CD8-positive, alpha-beta memory T cell (primary cell): ENCODE measurements around the gene TM2D1. TPM values are rescaled to one million over a fixed set of nuclear protein-coding genes. Genes with fewer than 3 reads are reported as not detected.
"Not testable (repeated sequence)": the region's sequence is repeated elsewhere in the genome, so short reads cannot be mapped to it uniquely, and the experiment has no call there.

Source experiments
- CTCF ChIA-PET: fragments of 350-600 bp; sonication (Branson Sonifier 250); formaldehyde crosslinking; loops from one replicate; lab custom pipeline; 2021; ENCODE audit warnings: antibody characterized with exemption; lab: Charles Lee
- POLR2A ChIA-PET: fragments of 350-600 bp; sonication (Branson Sonifier 250); formaldehyde crosslinking; loops from one replicate; lab custom pipeline; 2021; ENCODE audit warnings: antibody characterized with exemption; lab: Charles Lee
- DNase-seq, 5 donors: peaks; one replicate each; pipeline versions ENCODE4 v3.0.0 to v3.0.0-alpha.2; 2020 to 2022; ENCODE audit warnings: mixed read lengths in 1 of 5
- H3K27ac ChIP-seq: one replicate; pipeline ENCODE4 v1.7.0; 2013; ENCODE audit warnings: low read depth, mild to moderate bottlenecking, low read length, moderate library complexity
- H3K27me3 ChIP-seq: 2 replicates; pipeline ENCODE4 v1.7.0; 2013; ENCODE audit warnings: low read length, mild to moderate bottlenecking; ENCODE audit not compliant: insufficient read depth, poor library complexity, severe bottlenecking
- H3K36me3 ChIP-seq: 2 replicates; pipeline ENCODE4 v1.7.0; 2013; ENCODE audit warnings: mild to moderate bottlenecking, low read length, moderate library complexity; ENCODE audit not compliant: insufficient read depth
- H3K4me1 ChIP-seq: 2 replicates; pipeline ENCODE4 v1.7.0; 2013; ENCODE audit warnings: mild to moderate bottlenecking, low read length, moderate library complexity; ENCODE audit not compliant: insufficient read depth
- H3K4me3 ChIP-seq: 2 replicates; pipeline ENCODE4 v1.7.0; 2013; ENCODE audit warnings: mild to moderate bottlenecking, low read length
- H3K9me3 ChIP-seq: 2 replicates; pipeline ENCODE4 v1.7.0; 2013; ENCODE audit warnings: mild to moderate bottlenecking, low read length
- H3K27ac Mint-ChIP-seq, 8 donors: one replicate each; pipeline ENCODE4 v1.8.0; 2020 to 2021; ENCODE audit warnings: mixed read lengths in 8 of 8, mild to moderate bottlenecking in 6 of 8, inconsistent platforms in 3 of 8, moderate library complexity in 3 of 8
- H3K27me3 Mint-ChIP-seq, 2 donors: one replicate each; pipeline ENCODE4 v1.8.0; 2020 to 2021; ENCODE audit warnings: mixed read lengths in 2 of 2, mild to moderate bottlenecking in 1 of 2, moderate library complexity in 1 of 2
- H3K36me3 Mint-ChIP-seq, 3 donors: one replicate each; pipeline ENCODE4 v1.8.0; 2020 to 2021; ENCODE audit warnings: mixed read lengths in 3 of 3, inconsistent platforms in 1 of 3, mild to moderate bottlenecking in 1 of 3
- H3K4me1 Mint-ChIP-seq, 3 donors: one replicate each; pipeline ENCODE4 v1.8.0; 2020 to 2021; ENCODE audit warnings: mixed read lengths in 3 of 3, inconsistent platforms in 1 of 3, mild to moderate bottlenecking in 1 of 3
- H3K4me3 Mint-ChIP-seq, 7 donors: one replicate each; pipeline ENCODE4 v1.8.0; 2020 to 2021; ENCODE audit warnings: mixed read lengths in 7 of 7, mild to moderate bottlenecking in 6 of 7, moderate library complexity in 4 of 7, inconsistent platforms in 2 of 7
- H3K9me3 Mint-ChIP-seq, 5 donors: one replicate each; pipeline ENCODE4 v1.8.0; 2020 to 2022; ENCODE audit warnings: mixed read lengths in 5 of 5, mild to moderate bottlenecking in 3 of 5, moderate library complexity in 2 of 5, inconsistent platforms in 1 of 5
- polyA plus RNA-seq: library from polyadenylated mRNA; unstranded; fragments of 300-500 nt; fragmentation: Illumina TruSeq; gene quantifications from one replicate; pipeline ENCODE4 v1.2.3, GENCODE V29; 2021
- total RNA-seq, 2 experiments: library from RNA; stranded (reverse); gene quantifications; one replicate each; pipeline ENCODE4 v1.2.3, GENCODE V29; 2021

The TM2D1 gene
- total and polyA plus RNA-seq, 3 experiments from 2014 or later: 30.1 to 37.1 (median 32.5) TPM

GRCh38 chr1:61740751-61741700 lies 16.1 kb upstream of the TM2D1 start:
- POLR2A ChIA-PET: no interaction called here
- peak overlapping the region; percentile 95 to 100 (median 96) for H3K4me3 Mint-ChIP-seq
- H3K36me3 Mint-ChIP-seq: peaks cover 0 to 4% (median 0%) of the 10 kb centered on the region in 3 donors
- CTCF ChIA-PET: no interaction called here
- H3K4me1 Mint-ChIP-seq: peaks cover 23 to 37% (median 37%) of the 10 kb centered on the region in 3 donors
- no peaks in the 10 kb centered on the region for H3K9me3 Mint-ChIP-seq
- peaks cover 0 to 2% of the 10 kb centered on the region in 2 donors for H3K27me3 Mint-ChIP-seq
- peaks cover 13% of the 10 kb centered on the region for H3K4me1 ChIP-seq
- H3K4me3 ChIP-seq: peak overlapping the region; percentile 73
- DNase-seq: no peak
- H3K27ac ChIP-seq: no peak overlapping the region
- no peaks in the 10 kb centered on the region for H3K36me3 ChIP-seq
- H3K9me3 ChIP-seq: no peaks in the 10 kb centered on the region
- peak overlapping the region; percentile 44 to 97 (median 95) for H3K27ac Mint-ChIP-seq
- H3K27me3 ChIP-seq: no peaks in the 10 kb centered on the region

DNA sequence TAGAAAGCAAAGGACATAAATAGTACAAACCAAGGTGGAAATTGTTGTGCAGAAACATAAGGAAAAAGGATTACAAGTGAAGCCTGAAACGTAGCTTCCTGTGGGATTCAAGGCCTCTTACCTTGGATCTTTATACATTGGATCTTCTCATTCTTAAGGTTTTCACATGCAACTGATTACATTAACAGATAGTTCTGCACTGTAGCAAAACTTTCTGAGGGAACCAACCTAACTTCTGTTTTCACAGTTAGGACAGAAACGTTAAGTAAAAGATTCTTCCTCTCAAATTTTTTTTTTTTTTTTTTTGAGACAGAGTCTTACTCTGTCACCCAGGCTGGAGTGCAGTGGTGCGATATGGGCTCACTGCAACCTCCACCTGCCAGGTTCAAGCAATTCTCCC lies 7.8 kb upstream of the TM2D1 start:
- Histone ChIP-seq H3K4me1 (peaks cover 10% of the 10 kb centered on the region), H3K4me3 (no peak overlapping the region), H3K9me3 (no peaks in the 10 kb centered on the region), H3K27me3 (no peaks in the 10 kb centered on the region), H3K27ac (no peak overlapping the region), H3K36me3 (no peaks in the 10 kb centered on the region)
- no peak for DNase-seq
- ChIA-PET CTCF (no interaction called here), POLR2A (no interaction called here)
- H3K4me3 Mint-ChIP-seq: no peak overlapping the region
- no peaks in the 10 kb centered on the region for H3K9me3 Mint-ChIP-seq
- H3K4me1 Mint-ChIP-seq: peaks cover 2 to 4% (median 4%) of the 10 kb centered on the region in 3 donors
- no peak overlapping the region for H3K27ac Mint-ChIP-seq
- peaks cover 0 to 3% (median 0%) of the 10 kb centered on the region in 3 donors for H3K36me3 Mint-ChIP-seq
- H3K27me3 Mint-ChIP-seq: no peaks in the 10 kb centered on the region

DNA sequence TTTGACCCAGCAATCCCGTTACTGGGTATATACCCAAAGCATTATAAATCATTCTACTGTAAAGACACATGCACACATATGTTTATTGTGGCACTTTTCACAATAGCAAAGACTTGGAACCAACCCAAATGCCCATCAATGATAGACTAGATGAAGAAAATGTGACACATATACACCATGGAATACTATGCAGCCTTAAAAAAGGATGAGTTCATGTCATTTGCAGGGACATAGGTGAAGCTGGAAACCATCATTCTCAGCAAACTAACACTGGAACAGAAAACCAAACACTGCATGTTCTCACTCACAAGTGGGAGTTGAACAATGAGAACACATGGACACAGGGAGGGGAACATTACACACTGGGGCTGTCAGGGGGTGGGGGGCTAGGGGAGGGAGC lies 5.7 kb upstream of the TM2D1 start:
- H3K4me1 ChIP-seq, H3K9me3 ChIP-seq, H3K27ac ChIP-seq, H3K27me3 Mint-ChIP-seq, H3K9me3 Mint-ChIP-seq, H3K27me3 ChIP-seq, H3K4me3 ChIP-seq, H3K27ac Mint-ChIP-seq, H3K4me1 Mint-ChIP-seq, H3K4me3 Mint-ChIP-seq, H3K36me3 Mint-ChIP-seq, CTCF ChIA-PET, POLR2A ChIA-PET, DNase-seq, H3K36me3 ChIP-seq: not testable (repeated sequence)

- H3K27me3 Mint-ChIP-seq: peaks cover 0 to 2% of the 10 kb centered on the region in 2 donors
- POLR2A ChIA-PET: no interaction called here
Measured at GRCh38 chr1:61727544-61727943, 2.6 kb upstream of the TM2D1 start.

GRCh38 chr1:61724506-61724812 lies 482 bp downstream of the TM2D1 start:
- peak overlapping the region; percentile 91 to 99 (median 97) for H3K4me3 Mint-ChIP-seq
- peak overlapping the region; percentile 92 for H3K27ac ChIP-seq
- CTCF ChIA-PET: no interaction called here
- peaks cover 0 to 2% of the 10 kb centered on the region in 2 donors for H3K27me3 Mint-ChIP-seq
- H3K36me3 Mint-ChIP-seq: peaks cover 0 to 30% (median 0%) of the 10 kb centered on the region in 3 donors
- peak overlapping the region; percentile 98 for H3K4me3 ChIP-seq
- DNase-seq: no peak
- H3K27me3 ChIP-seq: no peaks in the 10 kb centered on the region
- no peaks in the 10 kb centered on the region for H3K9me3 Mint-ChIP-seq
- peaks cover 24 to 49% (median 44%) of the 10 kb centered on the region in 3 donors for H3K4me1 Mint-ChIP-seq
- H3K27ac Mint-ChIP-seq: peak overlapping the region; percentile 94 to 100 (median 98)
- peaks cover 20% of the 10 kb centered on the region for H3K4me1 ChIP-seq
- no peaks in the 10 kb centered on the region for H3K9me3 ChIP-seq
- H3K36me3 ChIP-seq: no peaks in the 10 kb centered on the region
- POLR2A ChIA-PET: no interaction called here

More at GRCh38 chr1:61727544-61727943, 2.6 kb upstream of the TM2D1 start:
- CTCF ChIA-PET: no interaction called here
- no peaks in the 10 kb centered on the region for H3K36me3 ChIP-seq
- Mint-ChIP-seq H3K36me3 (peaks cover 0 to 15% (median 2%) of the 10 kb centered on the region in 3 donors), H3K9me3 (no peaks in the 10 kb centered on the region), H3K4me3 (peak overlapping the region in 2 of 7 donors; percentile 32 to 58), H3K4me1 (peaks cover 22 to 32% (median 30%) of the 10 kb centered on the region in 3 donors), H3K27ac (peak overlapping the region in 1 of 8 donors; percentile 72)
- no peak for DNase-seq
- no peak overlapping the region for H3K27ac ChIP-seq
- H3K27me3 ChIP-seq: no peaks in the 10 kb centered on the region
- no peaks in the 10 kb centered on the region for H3K9me3 ChIP-seq
- no peak overlapping the region for H3K4me3 ChIP-seq
- H3K4me1 ChIP-seq: peaks cover 20% of the 10 kb centered on the region

- CTCF ChIA-PET, H3K9me3 ChIP-seq, H3K27me3 ChIP-seq, H3K27ac ChIP-seq, H3K4me1 ChIP-seq, H3K4me3 ChIP-seq, POLR2A ChIA-PET, H3K9me3 Mint-ChIP-seq, H3K36me3 ChIP-seq, DNase-seq, H3K27me3 Mint-ChIP-seq: not testable (repeated sequence)
- H3K4me3 Mint-ChIP-seq: peak overlapping the region in 1 of 7 donors; percentile 70
- peaks cover 27 to 62% (median 40%) of the 10 kb centered on the region in 3 donors for H3K4me1 Mint-ChIP-seq
- peak overlapping the region in 1 of 8 donors; percentile 3 for H3K27ac Mint-ChIP-seq
- peaks cover 0 to 48% (median 9%) of the 10 kb centered on the region in 3 donors for H3K36me3 Mint-ChIP-seq
Measured at GRCh38 chr1:61718996-61719663, 5.8 kb downstream of the TM2D1 start.

DNA sequence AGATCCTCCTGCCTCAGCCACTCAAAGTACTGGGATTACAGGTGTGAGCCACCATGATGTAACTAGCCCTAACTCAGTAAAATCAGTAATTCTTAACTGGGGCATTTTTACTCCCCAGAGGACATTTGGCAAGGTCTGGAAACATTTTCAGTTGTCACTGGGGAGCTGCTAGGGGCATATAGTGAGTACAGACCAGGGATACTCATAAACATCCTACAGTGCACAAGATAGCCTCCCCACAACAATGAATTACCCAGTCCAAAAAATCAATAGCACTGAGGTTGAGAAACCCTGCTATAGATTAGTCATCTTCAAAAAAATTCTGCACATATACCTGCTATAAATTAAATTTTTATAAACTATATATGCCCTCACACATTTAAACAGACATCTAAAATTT lies 13.0 kb downstream of the TM2D1 start:
- POLR2A ChIA-PET: no interaction called here
- CTCF ChIA-PET: no interaction called here
- Histone ChIP-seq H3K4me1 (no peaks in the 10 kb centered on the region), H3K27me3 (no peaks in the 10 kb centered on the region), H3K9me3 (no peaks in the 10 kb centered on the region), H3K4me3 (no peak overlapping the region), H3K27ac (no peak overlapping the region), H3K36me3 (peaks cover 20% of the 10 kb centered on the region)
- no peaks in the 10 kb centered on the region for H3K27me3 Mint-ChIP-seq
- peaks cover 0 to 58% (median 6%) of the 10 kb centered on the region in 3 donors for H3K36me3 Mint-ChIP-seq
- H3K4me3 Mint-ChIP-seq: no peak overlapping the region
- peak overlapping the region in 3 of 8 donors; percentile 1 to 60 (median 48) for H3K27ac Mint-ChIP-seq
- DNase-seq: no peak
- H3K9me3 Mint-ChIP-seq: no peaks in the 10 kb centered on the region
- H3K4me1 Mint-ChIP-seq: peaks cover 13 to 36% (median 17%) of the 10 kb centered on the region in 3 donors

- POLR2A ChIA-PET: not testable (repeated sequence)
Measured at GRCh38 chr1:61711257-61711656, 13.7 kb downstream of the TM2D1 start.

More at GRCh38 chr1:61711257-61711656, 13.7 kb downstream of the TM2D1 start:
- Mint-ChIP-seq H3K27ac (peak overlapping the region in 1 of 8 donors; percentile 60), H3K4me1 (peaks cover 11 to 33% (median 17%) of the 10 kb centered on the region in 3 donors), H3K36me3 (peaks cover 0 to 57% (median 5%) of the 10 kb centered on the region in 3 donors)
- H3K27me3 Mint-ChIP-seq, H3K9me3 Mint-ChIP-seq, H3K4me3 Mint-ChIP-seq, DNase-seq, H3K27ac ChIP-seq, CTCF ChIA-PET, H3K27me3 ChIP-seq, H3K4me1 ChIP-seq, H3K9me3 ChIP-seq, H3K4me3 ChIP-seq: not testable (repeated sequence)
- H3K36me3 ChIP-seq: peaks cover 20% of the 10 kb centered on the region
